PFSK-1 (cell line): ENCODE data around the gene FNDC10.
A peak's percentile ranks its signal among the peaks of the same experiment; 100 is the strongest.

Source experiments
- FOXP2 ChIP-seq: optimal IDR thresholded peaks from 2 replicates; pipeline ENCODE3; 2011; ENCODE audit warnings: borderline replicate concordance, control low read depth, inconsistent platforms; ENCODE audit not compliant: insufficient read depth; ENCODE audit errors: extremely low read length, extremely low read depth
- POLR2AphosphoS5 ChIP-seq: IDR thresholded peaks from 2 replicates; pipeline ENCODE4 v1.6.1; 2012; ENCODE audit warnings: low read depth, mild to moderate bottlenecking, control low read depth, low read length, moderate library complexity
- REST ChIP-seq, 2 experiments: IDR thresholded peaks; 2 replicates each; pipeline versions ENCODE4 v1.6.1 to v1.8.0; 2011 to 2012; ENCODE audit warnings: low read depth in 2 of 2, low read length in 2 of 2, control low read depth in 1 of 2, inconsistent platforms in 1 of 2, mild to moderate bottlenecking in 1 of 2, moderate library complexity in 1 of 2; ENCODE audit not compliant: insufficient read depth in 1 of 2
- SIN3A ChIP-seq: IDR thresholded peaks from 2 replicates; pipeline ENCODE4 v1.6.1; 2012; ENCODE audit warnings: mild to moderate bottlenecking, low read length, moderate library complexity, borderline replicate concordance; ENCODE audit not compliant: insufficient read depth
- TAF1 ChIP-seq: IDR thresholded peaks from 2 replicates; pipeline ENCODE4 v1.6.1; 2012; ENCODE audit warnings: low read length, control low read depth, borderline replicate concordance; ENCODE audit not compliant: insufficient read depth

The FNDC10 gene

GRCh38 chr1:1559066-1559465 is 40.9 kb downstream of the FNDC10 start:
- TF ChIP-seq REST (IDR thresholded peaks at IDR 0.05; ENCODE audit: insufficient read depth in 1 of 2, low read depth in 2 of 2, low read length in 2 of 2) (no peak), POLR2AphosphoS5 (no peak; the same call in 1 of the 2 replicates), FOXP2 (no peak), SIN3A (no peak), TAF1 (no peak)

- TF ChIP-seq POLR2AphosphoS5 (no peak; the same call in 1 of the 2 replicates), TAF1 (no peak), REST (IDR thresholded peaks at IDR 0.05; ENCODE audit: insufficient read depth in 1 of 2, low read depth in 2 of 2, low read length in 2 of 2) (no peak), FOXP2 (no peak), SIN3A (no peak)
Measured at GRCh38 chr1:1558591-1558990, 41.3 kb downstream of the FNDC10 start.

- TF ChIP-seq REST (IDR thresholded peaks at IDR 0.05; ENCODE audit: insufficient read depth in 1 of 2, low read depth in 2 of 2, low read length in 2 of 2) (no peak), POLR2AphosphoS5 (no peak), FOXP2 (no peak), SIN3A (no peak), TAF1 (no peak)
Measured at GRCh38 chr1:1556505-1556904, 43.4 kb downstream of the FNDC10 start.

GRCh38 chr1:1554926-1555915 is 44.7 kb downstream of the FNDC10 start:
- TF ChIP-seq POLR2AphosphoS5 (peak; percentile 39; the same call in 1 of the 2 replicates), TAF1 (no peak), SIN3A (peak; percentile 41; the same call in 1 of the 2 replicates), FOXP2 (peak; percentile 49)

GRCh38 chr1:1554550-1554925 is 45.4 kb downstream of the FNDC10 start:
- no peak for TF ChIP-seq FOXP2

GRCh38 chr1:1553821-1554494 is 46.0 kb downstream of the FNDC10 start:
- TF ChIP-seq SIN3A = no peak
- TF ChIP-seq POLR2AphosphoS5 = no peak
- no peak for TF ChIP-seq TAF1
- no peak for TF ChIP-seq FOXP2
- TF ChIP-seq REST (IDR thresholded peaks at IDR 0.05; ENCODE audit: insufficient read depth in 1 of 2, low read depth in 2 of 2, low read length in 2 of 2) = no peak
